GM23338 (cell line): ENCODE results near the gene BEST1. TPM values are rescaled to one million over a fixed set of nuclear protein-coding genes. Genes with fewer than 3 reads are reported as not detected.

Experiments used
- ATAC-seq: fragments of 200-7000 bp; cut with Tn5 transposase; 3 replicates; pipeline ENCODE4 v1.9.1; 2020
- DNase-seq: peaks from one replicate; pipeline ENCODE4 v3.0.0-alpha.2; 2015; ENCODE audit warnings: low spot score
- H2AFZ ChIP-seq: fragments of 200-600 bp; sonication (generic); 2 replicates; pipeline ENCODE4 v1.8.0; 2016; ENCODE audit warnings: antibody characterized with exemption, mild to moderate bottlenecking, moderate library complexity
- H3F3A ChIP-seq: fragments of 200-600 bp; sonication (generic); replicated peaks from 2 replicates; pipeline ENCODE4 v1.8.0; 2017; ENCODE audit warnings: antibody characterized with exemption, mixed run types, low read depth
- H3K27ac ChIP-seq: fragments of 200-600 bp; sonication (generic); 2 replicates; pipeline ENCODE4 v1.6.1; 2016; ENCODE audit warnings: low read depth
- H3K27me3 ChIP-seq: fragments of 200-600 bp; sonication (generic); 2 replicates; pipeline ENCODE4 v1.8.0; 2016; ENCODE audit warnings: mild to moderate bottlenecking, mixed run types, moderate library complexity; ENCODE audit not compliant: insufficient read depth
- H3K36me3 ChIP-seq: fragments of 200-600 bp; sonication (generic); 2 replicates; pipeline ENCODE4 v1.8.0; 2016; ENCODE audit warnings: mild to moderate bottlenecking; ENCODE audit not compliant: insufficient read depth
- H3K4me1 ChIP-seq: fragments of 200-600 bp; sonication (generic); 2 replicates; pipeline ENCODE4 v1.8.0; 2016; ENCODE audit warnings: mild to moderate bottlenecking, moderate library complexity; ENCODE audit not compliant: insufficient read depth
- H3K4me2 ChIP-seq: fragments of 200-600 bp; sonication (generic); 2 replicates; pipeline ENCODE4 v1.7.1; 2017; ENCODE audit warnings: mixed run types
- H3K4me3 ChIP-seq: fragments of 200-600 bp; sonication (generic); 2 replicates; pipeline ENCODE4 v1.6.1; 2016; ENCODE audit warnings: mixed run types
- H3K79me2 ChIP-seq: fragments of 200-600 bp; sonication (generic); replicated peaks from 2 replicates; pipeline ENCODE4 v1.8.0; 2017; ENCODE audit warnings: mild to moderate bottlenecking; ENCODE audit not compliant: insufficient read depth
- H3K9me2 ChIP-seq: fragments of 200-600 bp; sonication (generic); 2 replicates; pipeline ENCODE4 v1.8.0; 2017; ENCODE audit not compliant: insufficient read depth
- H4K20me1 ChIP-seq: fragments of 200-600 bp; sonication (generic); replicated peaks from 2 replicates; pipeline ENCODE4 v1.8.0; 2017; ENCODE audit warnings: mild to moderate bottlenecking; ENCODE audit not compliant: insufficient read depth
- H3K27ac Mint-ChIP-seq: 2 replicates; pipeline ENCODE4 v1.8.0; 2020; ENCODE audit warnings: inconsistent platforms, mild to moderate bottlenecking, moderate library complexity, mixed read lengths
- H3K27me3 Mint-ChIP-seq: 3 replicates; pipeline ENCODE4 v1.8.0; 2022; ENCODE audit warnings: low read depth, mild to moderate bottlenecking, moderate library complexity, mixed read lengths, inconsistent platforms; ENCODE audit not compliant: insufficient read depth, poor library complexity
- H3K36me3 Mint-ChIP-seq: 3 replicates; pipeline ENCODE4 v1.8.0; 2021; ENCODE audit warnings: low read depth, mild to moderate bottlenecking, inconsistent platforms, moderate library complexity, mixed read lengths
- H3K4me1 Mint-ChIP-seq: 3 replicates; pipeline ENCODE4 v1.8.0; 2020; ENCODE audit warnings: mild to moderate bottlenecking, inconsistent platforms, mixed read lengths
- H3K4me3 Mint-ChIP-seq: 3 replicates; pipeline ENCODE4 v1.8.0; 2021; ENCODE audit warnings: moderate library complexity, mild to moderate bottlenecking, inconsistent platforms, mixed read lengths
- H3K9me3 Mint-ChIP-seq: 3 replicates; pipeline ENCODE4 v1.8.0; 2020; ENCODE audit warnings: moderate library complexity, mild to moderate bottlenecking, inconsistent platforms, mixed read lengths
- CREB1 ChIP-seq: fragments of 250-450 bp; sonication (Bioruptor Pico); IDR thresholded peaks from 2 replicates; pipeline ENCODE4 v1.5.0; 2020; ENCODE audit warnings: low read depth, mild to moderate bottlenecking, moderate library complexity
- CTCF ChIP-seq, 2 experiments: fragments of 200-600 bp in 1 of 2; sonication (generic) in 1 of 2; conservative IDR thresholded peaks; 2 replicates each; pipeline versions ENCODE4 v1.5.1 to v1.6.1; 2016 to 2017; ENCODE audit warnings: antibody characterized with exemption in 2 of 2, low read depth in 2 of 2, mild to moderate bottlenecking in 2 of 2, moderate library complexity in 1 of 2
- ETS1 ChIP-seq: IDR thresholded peaks from 2 replicates; pipeline ENCODE4 v1.6.1; 2016; ENCODE audit warnings: antibody characterized with exemption
- EZH2 ChIP-seq: fragments of 200-600 bp; sonication (generic); IDR thresholded peaks from one replicate; pipeline ENCODE4 v1.8.0; 2017; ENCODE audit warnings: antibody characterized with exemption, mild to moderate bottlenecking, low read depth; ENCODE audit not compliant: unreplicated experiment
- EZH2phosphoT487 ChIP-seq: fragments of 200-600 bp; sonication (generic); IDR thresholded peaks from one replicate; pipeline ENCODE4 v1.8.1; 2018; ENCODE audit warnings: antibody characterized with exemption; ENCODE audit not compliant: unreplicated experiment
- JUNB ChIP-seq: IDR thresholded peaks from one replicate; pipeline ENCODE4 v1.6.1; 2016; ENCODE audit warnings: antibody characterized with exemption; ENCODE audit not compliant: unreplicated experiment
- NANOG ChIP-seq: IDR thresholded peaks from 2 replicates; pipeline ENCODE4 v1.6.1; 2016; ENCODE audit warnings: antibody characterized with exemption, borderline replicate concordance
- POLR2AphosphoS5 ChIP-seq: IDR thresholded peaks from 2 replicates; pipeline ENCODE4 v1.6.1; 2016; ENCODE audit warnings: antibody characterized with exemption, low read depth
- REST ChIP-seq: IDR thresholded peaks from one replicate; pipeline ENCODE4 v1.6.1; 2018; ENCODE audit warnings: antibody characterized with exemption; ENCODE audit not compliant: unreplicated experiment
- STAT1 ChIP-seq: IDR thresholded peaks from one replicate; pipeline ENCODE4 v1.6.1; 2016; ENCODE audit warnings: antibody characterized with exemption; ENCODE audit not compliant: unreplicated experiment
- ZNF114 ChIP-seq: fragments of 250-450 bp; sonication (Bioruptor Pico); IDR thresholded peaks from 2 replicates; pipeline ENCODE4 v1.5.0; 2020; ENCODE audit warnings: mild to moderate bottlenecking, moderate library complexity
- ZNF331 ChIP-seq: fragments of 250-450 bp; sonication (Bioruptor Pico); IDR thresholded peaks from 2 replicates; pipeline ENCODE4 v1.5.0; 2020; ENCODE audit warnings: low read depth, mild to moderate bottlenecking, moderate library complexity
- ZNF462 ChIP-seq: fragments of 250-450 bp; sonication (Bioruptor Pico); IDR thresholded peaks from 2 replicates; pipeline ENCODE4 v1.5.0; 2020; ENCODE audit warnings: mild to moderate bottlenecking, moderate library complexity
- polyA plus RNA-seq: library from polyadenylated mRNA; unstranded; fragments of >200 nt; fragmentation: Nextera tagmentation; extraction: Ambion mirVana; gene quantifications from 2 replicates; pipeline ENCODE4 v1.2.1, GENCODE V29; 2016
- total RNA-seq: library from RNA; depleted of rRNA; stranded (reverse); fragments of >200 nt; shearing (Covaris generic); gene quantifications from 2 replicates; pipeline ENCODE4 v1.2.3, GENCODE V29; 2014

The BEST1 gene
- total and polyA plus RNA-seq, 2 experiments from 2014 or later = 0.35 to 0.44 TPM

- no peak for ATAC-seq
- H3K4me2 ChIP-seq = no peak overlapping the region
These were observed 62.8 kb downstream of the BEST1 start for GRCh38 chr11:62012832-62013461.

More at GRCh38 chr11:62012832-62013461, 62.8 kb downstream of the BEST1 start:
- H3F3A ChIP-seq = no peaks in the 10 kb centered on the region
- Mint-ChIP-seq H3K27ac (no peak overlapping the region), H3K36me3 (no peaks in the 10 kb centered on the region), H3K4me3 (no peak overlapping the region), H3K27me3 (peaks cover 14% of the 10 kb centered on the region), H3K4me1 (no peaks in the 10 kb centered on the region), H3K9me3 (peaks cover 3% of the 10 kb centered on the region; the same call in 1 of the 3 replicates)
- H3K79me2 ChIP-seq = no peaks in the 10 kb centered on the region
- TF ChIP-seq REST (no peak), JUNB (no peak), EZH2phosphoT487 (no peak), CTCF (conservative IDR thresholded peaks at IDR 0.05; ENCODE audit: low read depth in 2 of 2) (no peak), CREB1 (no peak), ZNF114 (CRISPR knock-in tag) (no peak), EZH2 (no peak), ETS1 (no peak), POLR2AphosphoS5 (no peak), STAT1 (no peak), NANOG (no peak), ZNF331 (CRISPR knock-in tag) (no peak), ZNF462 (CRISPR knock-in tag) (no peak)
- no peaks in the 10 kb centered on the region for H3K9me2 ChIP-seq
- no peak overlapping the region for H2AFZ ChIP-seq
- H3K27ac ChIP-seq = no peak overlapping the region
- H3K4me1 ChIP-seq = no peaks in the 10 kb centered on the region
- no peaks in the 10 kb centered on the region for H4K20me1 ChIP-seq
- H3K36me3 ChIP-seq = no peaks in the 10 kb centered on the region
- H3K4me3 ChIP-seq = no peak overlapping the region
- H3K27me3 ChIP-seq = no peaks in the 10 kb centered on the region
- DNase-seq = no peak
